ENCODE measurements around the gene NEDD4.

- TF ChIP-seq, protein P1, sequence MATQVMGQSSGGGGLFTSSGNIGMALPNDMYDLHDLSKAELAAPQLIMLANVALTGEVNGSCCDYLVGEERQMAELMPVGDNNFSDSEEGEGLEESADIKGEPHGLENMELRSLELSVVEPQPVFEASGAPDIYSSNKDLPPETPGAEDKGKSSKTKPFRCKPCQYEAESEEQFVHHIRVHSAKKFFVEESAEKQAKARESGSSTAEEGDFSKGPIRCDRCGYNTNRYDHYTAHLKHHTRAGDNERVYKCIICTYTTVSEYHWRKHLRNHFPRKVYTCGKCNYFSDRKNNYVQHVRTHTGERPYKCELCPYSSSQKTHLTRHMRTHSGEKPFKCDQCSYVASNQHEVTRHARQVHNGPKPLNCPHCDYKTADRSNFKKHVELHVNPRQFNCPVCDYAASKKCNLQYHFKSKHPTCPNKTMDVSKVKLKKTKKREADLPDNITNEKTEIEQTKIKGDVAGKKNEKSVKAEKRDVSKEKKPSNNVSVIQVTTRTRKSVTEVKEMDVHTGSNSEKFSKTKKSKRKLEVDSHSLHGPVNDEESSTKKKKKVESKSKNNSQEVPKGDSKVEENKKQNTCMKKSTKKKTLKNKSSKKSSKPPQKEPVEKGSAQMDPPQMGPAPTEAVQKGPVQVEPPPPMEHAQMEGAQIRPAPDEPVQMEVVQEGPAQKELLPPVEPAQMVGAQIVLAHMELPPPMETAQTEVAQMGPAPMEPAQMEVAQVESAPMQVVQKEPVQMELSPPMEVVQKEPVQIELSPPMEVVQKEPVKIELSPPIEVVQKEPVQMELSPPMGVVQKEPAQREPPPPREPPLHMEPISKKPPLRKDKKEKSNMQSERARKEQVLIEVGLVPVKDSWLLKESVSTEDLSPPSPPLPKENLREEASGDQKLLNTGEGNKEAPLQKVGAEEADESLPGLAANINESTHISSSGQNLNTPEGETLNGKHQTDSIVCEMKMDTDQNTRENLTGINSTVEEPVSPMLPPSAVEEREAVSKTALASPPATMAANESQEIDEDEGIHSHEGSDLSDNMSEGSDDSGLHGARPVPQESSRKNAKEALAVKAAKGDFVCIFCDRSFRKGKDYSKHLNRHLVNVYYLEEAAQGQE (tag by site-specific recombination; IDR thresholded peaks at IDR 0.05): no peak
- no peak for TF ChIP-seq IKZF3 (tag by site-specific recombination; IDR thresholded peaks at IDR 0.05)
- no peak for TF ChIP-seq CTCF (tag by site-specific recombination; IDR thresholded peaks at IDR 0.05)
- TF ChIP-seq WT1 (tag by site-specific recombination; IDR thresholded peaks at IDR 0.05): no peak
- no peak for TF ChIP-seq ZNF416 (tag by site-specific recombination; IDR thresholded peaks at IDR 0.05)
- TF ChIP-seq ZNF792 (tag by site-specific recombination; IDR thresholded peaks at IDR 0.05): no peak
- TF ChIP-seq SP2 (tag by site-specific recombination; IDR thresholded peaks at IDR 0.05): no peak
Measured at GRCh38 chr15:55891196-55891595, 102.2 kb downstream of the NEDD4 start.
